Gastrocnemius medialis (tissue), 4 donors: ENCODE data around the gene AACS.

Experiments used
- POLR2A ChIP-seq, 2 donors: fragments of 450-650 bp; IDR thresholded peaks; one replicate each; pipeline ENCODE4 v1.6.1; 2017; ENCODE audit warnings: antibody characterized with exemption in 2 of 2, mild to moderate bottlenecking in 2 of 2, moderate library complexity in 2 of 2
- TF ChIP-seq, protein P1 (sequence below), 5 experiments: fragments of 450-650 bp in 3 of 5; fragments of 200-600 bp in 2 of 5; sonication (generic) in 2 of 5; IDR thresholded peaks in 4 of 5; conservative IDR thresholded peaks in 1 of 5; 1 replicate in 4 of 5; 2 replicates in 1 of 5; pipeline ENCODE4 v1.5.1; 2016 to 2019; ENCODE audit warnings: antibody characterized with exemption in 5 of 5, mild to moderate bottlenecking in 3 of 5, moderate library complexity in 3 of 5

DNA sequence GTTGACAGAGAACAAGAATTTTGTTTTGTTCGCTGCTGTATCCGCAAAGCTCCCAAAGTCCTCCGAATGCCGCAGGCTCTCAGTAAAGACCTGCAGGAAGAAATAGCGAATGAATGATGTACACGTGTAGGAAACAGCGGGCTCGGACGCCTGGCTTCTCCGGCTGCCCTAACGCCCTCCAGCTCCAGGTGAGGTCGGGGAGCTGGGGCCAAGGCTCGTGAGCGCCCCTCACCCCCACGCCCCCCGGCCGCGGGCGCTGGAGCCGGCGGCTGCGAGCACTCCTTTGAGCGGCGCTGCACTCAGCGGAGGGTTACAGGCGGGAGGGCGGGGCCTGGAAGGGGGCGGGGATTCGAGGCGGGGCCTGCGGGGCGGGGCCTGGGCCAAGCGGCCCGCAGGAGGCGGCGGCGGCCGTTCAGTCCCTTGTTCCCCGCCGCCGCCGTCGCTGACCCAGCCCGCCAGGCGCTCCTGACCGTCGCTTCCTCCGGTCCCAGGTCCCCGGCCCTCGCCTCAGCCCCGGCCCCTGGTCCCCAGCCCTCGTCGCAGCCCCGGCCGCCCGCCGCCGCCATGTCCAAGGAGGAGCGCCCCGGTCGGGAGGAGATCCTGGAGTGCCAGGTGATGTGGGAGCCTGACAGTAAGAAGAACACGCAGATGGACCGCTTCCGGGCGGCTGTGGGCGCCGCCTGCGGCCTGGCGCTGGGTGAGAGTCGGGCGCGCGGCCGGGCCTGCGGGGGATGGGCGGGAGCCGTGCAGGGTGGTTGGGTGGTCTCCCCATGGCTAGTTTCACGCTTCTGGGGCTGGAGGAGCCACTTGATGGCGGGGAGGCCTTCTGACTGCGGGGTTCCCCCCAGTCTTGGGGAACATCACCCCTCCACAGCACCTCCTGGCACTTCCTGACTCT lies at the start of gene AACS:
- TF ChIP-seq, protein P1, sequence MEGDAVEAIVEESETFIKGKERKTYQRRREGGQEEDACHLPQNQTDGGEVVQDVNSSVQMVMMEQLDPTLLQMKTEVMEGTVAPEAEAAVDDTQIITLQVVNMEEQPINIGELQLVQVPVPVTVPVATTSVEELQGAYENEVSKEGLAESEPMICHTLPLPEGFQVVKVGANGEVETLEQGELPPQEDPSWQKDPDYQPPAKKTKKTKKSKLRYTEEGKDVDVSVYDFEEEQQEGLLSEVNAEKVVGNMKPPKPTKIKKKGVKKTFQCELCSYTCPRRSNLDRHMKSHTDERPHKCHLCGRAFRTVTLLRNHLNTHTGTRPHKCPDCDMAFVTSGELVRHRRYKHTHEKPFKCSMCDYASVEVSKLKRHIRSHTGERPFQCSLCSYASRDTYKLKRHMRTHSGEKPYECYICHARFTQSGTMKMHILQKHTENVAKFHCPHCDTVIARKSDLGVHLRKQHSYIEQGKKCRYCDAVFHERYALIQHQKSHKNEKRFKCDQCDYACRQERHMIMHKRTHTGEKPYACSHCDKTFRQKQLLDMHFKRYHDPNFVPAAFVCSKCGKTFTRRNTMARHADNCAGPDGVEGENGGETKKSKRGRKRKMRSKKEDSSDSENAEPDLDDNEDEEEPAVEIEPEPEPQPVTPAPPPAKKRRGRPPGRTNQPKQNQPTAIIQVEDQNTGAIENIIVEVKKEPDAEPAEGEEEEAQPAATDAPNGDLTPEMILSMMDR (IDR thresholded peaks at IDR 0.05 in 4 of 5, conservative IDR thresholded peaks at IDR 0.05 in 1 of 5), result no peak
- peak; percentile 56 to 59 for TF ChIP-seq POLR2A (IDR thresholded peaks at IDR 0.05)
